Mucosa of rectum (tissue), 2 donors: Measurements from ENCODE around the gene ARFIP2.

Experiments used
- H3K27ac ChIP-seq, 2 donors: one replicate each; pipeline ENCODE4 v1.7.0; 2013; ENCODE audit warnings: inconsistent platforms in 2 of 2, low read depth in 2 of 2, low read length in 2 of 2
- H3K27me3 ChIP-seq, 2 donors: one replicate each; pipeline ENCODE4 v1.7.0; 2013; ENCODE audit warnings: low read length in 2 of 2; ENCODE audit not compliant: control insufficient read depth in 2 of 2, insufficient read depth in 2 of 2
- H3K36me3 ChIP-seq, 2 donors: one replicate each; pipeline ENCODE4 v1.7.0; 2013; ENCODE audit warnings: low read length in 2 of 2; ENCODE audit not compliant: control insufficient read depth in 2 of 2, insufficient read depth in 2 of 2
- H3K4me1 ChIP-seq, 2 donors: one replicate each; pipeline ENCODE4 v1.7.0; 2013; ENCODE audit warnings: low read length in 2 of 2, mild to moderate bottlenecking in 1 of 2; ENCODE audit not compliant: control insufficient read depth in 2 of 2, insufficient read depth in 2 of 2
- H3K4me3 ChIP-seq, 2 donors: one replicate each; pipeline ENCODE4 v1.7.0; 2013; ENCODE audit warnings: low read length in 2 of 2
- H3K9ac ChIP-seq, 2 donors: one replicate each; pipeline ENCODE4 v1.7.0; 2013; ENCODE audit warnings: low read length in 2 of 2, low read depth in 1 of 2, mild to moderate bottlenecking in 1 of 2
- H3K9me3 ChIP-seq, 2 donors: one replicate each; pipeline ENCODE4 v1.7.0; 2013; ENCODE audit warnings: low read length in 2 of 2; ENCODE audit not compliant: control insufficient read depth in 2 of 2
- donor health status: healthy.
- donor health status: Normal muscosa, but diverticular disease.

ARFIP2 gene

GRCh38 chr11:6473451-6474412 lies 7.4 kb downstream of the ARFIP2 start, which contains the start of gene TRIM3:
TSS of gene TRIM3 (minus strand) at chr11:6473941. CDS start at chr11:6465695, 8,246 bp downstream.
- peak within 1 kb of the TSS; percentile 78 to 85 for H3K4me3 ChIP-seq
- peak within 1 kb of the TSS; percentile 81 to 94 for H3K9ac ChIP-seq
- no peaks in the 10 kb centered on the region for H3K27me3 ChIP-seq

DNA sequence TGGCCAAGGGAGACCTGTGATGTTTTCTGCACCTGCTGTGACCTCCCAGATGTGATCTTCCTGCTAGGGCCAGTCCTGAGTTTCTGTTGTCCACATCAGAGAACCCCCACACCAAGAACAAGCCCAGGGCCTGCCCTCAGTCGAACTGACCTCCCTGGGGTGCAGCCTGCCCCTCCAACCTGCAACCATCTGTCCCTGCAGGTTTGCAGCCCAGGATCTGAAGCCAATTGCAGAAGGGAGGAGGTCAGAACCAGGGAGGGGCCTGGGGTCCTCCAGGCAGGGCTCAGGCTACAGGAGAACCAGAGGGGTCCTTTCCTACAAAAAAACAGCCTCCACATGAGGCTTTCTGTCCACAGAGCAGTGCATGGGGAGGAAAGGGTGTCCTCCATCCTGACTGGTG lies 8.2 kb downstream of the ARFIP2 start:
- Histone ChIP-seq H3K9ac (peak overlapping the region; percentile 41 to 44), H3K27ac (peak overlapping the region in 1 of 2 donors; percentile 32), H3K4me1 (peaks cover 27 to 42% of the 10 kb centered on the region in 2 donors), H3K27me3 (no peaks in the 10 kb centered on the region), H3K36me3 (peaks cover 10 to 14% of the 10 kb centered on the region in 2 donors), H3K9me3 (no peaks in the 10 kb centered on the region), H3K4me3 (peak overlapping the region; percentile 78 to 85)

More at GRCh38 chr11:6473451-6474412, 7.4 kb downstream of the ARFIP2 start, which contains the start of gene TRIM3:
- Histone ChIP-seq H3K36me3 (peaks cover 18 to 22% of the 10 kb centered on the region in 2 donors), H3K9me3 (no peaks in the 10 kb centered on the region), H3K4me1 (peaks cover 27 to 39% of the 10 kb centered on the region in 2 donors), H3K27ac (peak within 1 kb of the TSS; percentile 97)

DNA sequence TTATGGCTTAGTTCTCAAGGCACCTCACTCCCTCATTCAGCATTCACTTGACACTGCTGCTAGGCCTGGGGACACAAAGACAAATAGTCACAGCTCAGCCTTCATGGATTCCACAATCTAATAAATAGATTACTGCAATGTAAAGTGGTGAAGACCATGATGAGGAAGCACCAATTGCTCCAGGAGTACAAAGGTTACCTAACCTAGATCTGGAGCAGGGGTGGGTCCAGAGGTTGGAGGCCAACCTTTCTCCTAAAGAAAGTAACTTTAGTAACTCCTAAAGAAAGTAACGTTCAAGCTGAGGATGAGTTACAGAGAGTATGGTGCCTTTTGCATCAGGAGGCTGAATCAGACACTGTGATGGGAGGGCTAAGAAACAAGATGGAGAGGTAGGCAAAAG lies 11.5 kb downstream of the ARFIP2 start:
- Histone ChIP-seq H3K27ac (peak overlapping the region; percentile 56 to 69), H3K9ac (no peak overlapping the region), H3K4me1 (peaks cover 18 to 31% of the 10 kb centered on the region in 2 donors), H3K27me3 (no peaks in the 10 kb centered on the region), H3K4me3 (peak overlapping the region in 1 of 2 donors; percentile 20), H3K9me3 (no peaks in the 10 kb centered on the region), H3K36me3 (peaks cover 8% of the 10 kb centered on the region in 2 donors)

DNA sequence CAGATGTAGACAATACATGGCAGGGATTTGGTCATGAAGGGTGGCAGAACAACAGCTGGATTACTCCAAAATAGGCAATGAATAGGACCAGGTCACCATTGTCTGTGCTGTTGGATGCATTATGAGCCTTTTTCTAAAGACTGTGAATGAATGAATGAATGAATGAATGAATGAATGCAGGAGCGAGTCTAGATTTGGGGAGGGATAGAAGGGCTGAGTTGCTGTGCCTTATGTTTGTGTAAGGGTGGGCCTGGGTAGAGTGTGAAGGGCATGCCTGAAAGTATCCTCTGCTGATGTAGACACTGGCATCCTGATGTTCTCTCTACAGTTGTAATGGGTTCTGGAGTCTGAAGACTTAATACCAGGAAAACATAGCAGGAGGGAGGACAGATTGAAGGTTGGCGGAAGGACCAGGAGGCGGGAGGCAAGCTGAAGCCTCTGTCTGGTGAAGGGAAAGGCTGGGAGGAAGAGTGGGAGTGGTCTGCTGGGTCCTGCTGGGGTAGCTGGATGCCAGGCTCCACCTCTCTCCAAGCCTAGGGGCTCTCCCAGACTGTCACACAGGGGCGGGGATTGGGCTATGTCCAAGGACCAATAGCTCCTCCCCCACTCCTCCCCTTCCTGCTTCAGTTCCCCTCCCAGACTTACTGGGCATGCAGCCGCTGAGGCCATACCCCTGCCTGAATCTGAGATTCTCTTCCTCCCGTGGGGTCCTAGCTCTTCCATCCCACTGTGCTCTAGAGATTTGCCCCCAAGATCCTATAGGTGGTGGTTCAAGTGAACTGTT lies 12.2 kb downstream of the ARFIP2 start:
- Histone ChIP-seq H3K4me1 (peaks cover 13 to 25% of the 10 kb centered on the region in 2 donors), H3K4me3 (peak overlapping the region in 1 of 2 donors; percentile 20), H3K9me3 (no peaks in the 10 kb centered on the region), H3K9ac (no peak overlapping the region), H3K27ac (peak overlapping the region; percentile 56 to 69), H3K27me3 (no peaks in the 10 kb centered on the region), H3K36me3 (peaks cover 11 to 13% of the 10 kb centered on the region in 2 donors)

DNA sequence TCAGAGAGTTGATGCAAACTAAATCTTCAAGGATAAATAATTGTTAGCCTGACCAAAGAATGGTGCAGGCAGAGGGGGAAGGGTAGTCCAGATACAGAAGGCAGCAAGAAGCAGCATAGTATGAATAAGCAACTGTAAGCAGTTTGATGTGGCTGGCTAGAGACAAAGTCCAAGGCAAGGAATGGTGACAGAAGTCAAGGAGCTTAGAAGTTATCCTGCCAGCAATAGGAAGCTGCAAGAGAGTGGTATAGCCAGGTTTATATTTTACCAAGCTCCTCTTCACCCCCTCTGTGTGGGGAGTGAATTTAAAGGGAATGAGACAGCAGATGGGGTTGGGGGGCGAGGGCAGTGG lies 22.1 kb downstream of the ARFIP2 start:
- peaks cover 56 to 61% of the 10 kb centered on the region in 2 donors for H3K36me3 ChIP-seq
- no peak overlapping the region for H3K9ac ChIP-seq
- no peaks in the 10 kb centered on the region for H3K9me3 ChIP-seq
- H3K4me1 ChIP-seq: peaks cover 0 to 5% of the 10 kb centered on the region in 2 donors
- no peaks in the 10 kb centered on the region for H3K27me3 ChIP-seq
- H3K4me3 ChIP-seq: no peak overlapping the region
- no peak overlapping the region for H3K27ac ChIP-seq

GRCh38 chr11:6458352-6459098 lies 22.6 kb downstream of the ARFIP2 start:
- Histone ChIP-seq H3K4me1 (peaks cover 0 to 5% of the 10 kb centered on the region in 2 donors), H3K9ac (no peak overlapping the region), H3K9me3 (no peaks in the 10 kb centered on the region), H3K4me3 (no peak overlapping the region), H3K27ac (no peak overlapping the region), H3K36me3 (peaks cover 56 to 57% of the 10 kb centered on the region in 2 donors), H3K27me3 (no peaks in the 10 kb centered on the region)

DNA sequence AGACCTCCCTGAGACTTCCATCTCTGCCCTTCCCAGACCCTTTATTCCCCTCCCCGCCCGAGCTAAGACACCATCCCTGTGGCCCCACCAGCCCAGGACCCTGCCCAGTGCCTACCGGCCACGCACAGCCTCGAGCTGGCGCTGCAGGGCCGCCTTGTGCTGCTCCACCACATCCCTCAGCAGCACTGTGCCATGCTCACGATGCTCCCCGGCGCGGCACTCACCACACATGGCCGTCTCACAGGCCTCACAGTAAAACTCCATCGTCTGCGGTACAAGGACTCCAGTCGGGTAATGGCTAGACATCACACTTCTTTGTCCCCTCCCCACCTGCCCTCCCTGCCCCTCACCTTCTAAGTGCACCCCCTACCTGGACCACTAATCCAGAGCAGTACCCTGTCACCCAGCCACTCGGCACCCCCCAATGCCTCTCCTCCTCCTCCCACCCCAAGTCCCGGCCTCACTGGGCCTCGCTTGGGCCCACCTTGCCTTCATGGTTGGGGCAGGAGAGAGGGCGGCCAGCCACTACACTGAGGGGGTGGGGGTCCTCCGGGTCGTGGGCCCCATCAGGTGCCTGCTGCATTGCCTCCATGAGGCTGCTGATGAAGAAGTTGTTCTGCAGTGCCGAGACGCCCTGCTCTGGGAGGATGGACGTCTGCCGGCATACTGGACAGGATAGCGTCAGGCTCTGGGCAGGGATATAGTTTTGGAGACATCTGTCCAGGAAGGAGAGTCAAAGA lies 23.4 kb downstream of the ARFIP2 start:
- Histone ChIP-seq H3K27me3 (no peaks in the 10 kb centered on the region), H3K4me1 (peaks cover 0 to 5% of the 10 kb centered on the region in 2 donors), H3K4me3 (no peak overlapping the region), H3K9me3 (no peaks in the 10 kb centered on the region), H3K9ac (no peak overlapping the region), H3K36me3 (peaks cover 59 to 60% of the 10 kb centered on the region in 2 donors), H3K27ac (no peak overlapping the region)

DNA sequence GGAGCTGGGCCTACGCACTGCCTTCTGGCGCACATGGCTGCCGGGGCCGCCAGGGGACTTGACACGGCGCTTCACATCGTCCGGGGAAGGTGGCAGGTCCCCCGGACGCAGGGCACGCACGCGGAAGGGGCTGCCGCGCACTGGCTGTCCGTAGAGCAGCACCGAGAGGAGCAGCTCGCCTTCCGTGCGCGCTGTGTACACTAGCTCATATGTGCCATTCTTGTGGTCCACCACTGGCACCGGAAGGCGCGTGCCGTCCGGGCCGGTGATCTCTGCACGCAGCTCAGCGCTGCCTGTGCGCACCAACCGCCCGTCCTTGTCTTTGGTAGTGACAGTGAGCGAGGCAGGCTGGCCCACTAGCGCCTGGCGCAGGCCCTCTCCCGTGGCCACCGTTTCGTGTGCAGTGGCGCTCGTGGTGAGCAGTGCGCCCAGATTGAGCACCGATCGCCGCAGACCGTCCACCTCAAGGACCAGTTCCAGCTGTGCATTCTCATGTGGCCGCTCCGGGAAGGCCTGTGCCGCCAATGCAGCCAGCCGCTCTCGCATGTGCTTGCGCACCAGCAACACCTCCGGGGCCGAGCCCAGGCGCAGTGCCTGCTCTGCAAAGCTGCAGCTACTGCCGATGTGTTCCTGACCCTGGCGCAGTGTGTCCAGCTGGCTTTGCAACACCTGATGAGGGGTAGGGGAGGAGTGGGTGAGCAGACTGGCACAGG lies 24.6 kb downstream of the ARFIP2 start:
- H3K27ac ChIP-seq: no peak overlapping the region
- no peaks in the 10 kb centered on the region for H3K27me3 ChIP-seq
- H3K4me1 ChIP-seq: peaks cover 0 to 5% of the 10 kb centered on the region in 2 donors
- no peak overlapping the region for H3K4me3 ChIP-seq
- no peak overlapping the region for H3K9ac ChIP-seq
- peaks cover 70 to 71% of the 10 kb centered on the region in 2 donors for H3K36me3 ChIP-seq
- H3K9me3 ChIP-seq: no peaks in the 10 kb centered on the region
